ENCODE data around the gene RTP5. TPM values are rescaled to one million over a fixed set of nuclear protein-coding genes. Genes with fewer than 3 reads are reported as not detected.
"Not testable (repeated sequence)": the region's sequence is repeated elsewhere in the genome, so short reads cannot be mapped to it uniquely, and the experiment has no call there.

The RTP5 gene
- total RNA-seq, 1 experiment from 2014 or later: not detected

DNA sequence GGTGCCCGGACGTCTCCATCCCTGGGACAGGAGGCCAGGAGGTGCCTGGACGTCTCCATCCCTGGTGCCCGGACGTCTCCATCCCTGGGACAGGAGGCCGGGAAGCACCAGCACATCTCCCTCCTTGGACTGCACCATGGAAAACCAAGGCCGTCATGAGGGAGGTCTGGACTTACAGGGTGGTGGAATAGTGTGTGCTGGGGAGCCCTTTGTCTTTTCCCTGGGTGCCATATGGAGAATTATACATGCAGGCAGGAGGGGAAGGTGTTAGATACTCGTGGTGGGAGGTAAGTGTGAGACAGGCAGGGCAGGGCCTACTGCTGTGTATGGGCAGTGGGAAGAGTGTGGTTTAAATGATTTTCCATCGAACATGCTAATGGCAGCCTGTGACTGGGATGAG, 52.9 kb downstream of the RTP5 start:
- Histone ChIP-seq H3K9ac (ENCODE audit: extremely low read depth, insufficient read length, low read length) (no peak overlapping the region), H3K14ac (ENCODE audit: insufficient read depth, low read length) (no peak overlapping the region), H3K4me2 (ENCODE audit: insufficient read depth, insufficient read length, low read length) (no peak overlapping the region), H3K27me3 (ENCODE audit: insufficient read depth, low read length) (no peaks in the 10 kb centered on the region), H2BK12ac (ENCODE audit: insufficient read length, low read depth, low read length) (no peak overlapping the region), H3T11ph (ENCODE audit: low read length) (no peak overlapping the region), H4K5ac (ENCODE audit: insufficient read length, low read depth, low read length) (no peak overlapping the region), H4K91ac (ENCODE audit: insufficient read length, low read depth, low read length) (no peak overlapping the region), H3K18ac (ENCODE audit: insufficient read length, low read depth, low read length) (no peak overlapping the region), H2BK20ac (ENCODE audit: low read depth, low read length, poor library complexity, severe bottlenecking) (no peak overlapping the region), H2BK15ac (ENCODE audit: low read depth, low read length) (no peak overlapping the region), H3K9me3 (ENCODE audit: control insufficient read depth, low read depth, low read length) (no peaks in the 10 kb centered on the region), H2BK120ac (ENCODE audit: low read depth, low read length, poor library complexity, severe bottlenecking) (no peak overlapping the region), H3K79me1 (ENCODE audit: insufficient read depth, low read depth, low read length, poor library complexity, severe bottlenecking) (no peaks in the 10 kb centered on the region), H3K23ac (ENCODE audit: insufficient read length, low read depth, low read length) (no peak overlapping the region), H3K56ac (ENCODE audit: insufficient read length, low read depth, low read length) (no peak overlapping the region), H2BK5ac (ENCODE audit: insufficient read length, low read length) (no peak overlapping the region), H3K4ac (ENCODE audit: low read depth, low read length) (no peak overlapping the region), H2AK5ac (ENCODE audit: insufficient read length, low read length) (no peak overlapping the region), H3K23me2 (ENCODE audit: insufficient read length, low read depth, low read length, poor library complexity, severe bottlenecking) (no peaks in the 10 kb centered on the region), H4K20me1 (ENCODE audit: control insufficient read depth, insufficient read depth, insufficient read length) (no peaks in the 10 kb centered on the region), H2AFZ (ENCODE audit: low read length) (no peak overlapping the region), H3K79me2 (ENCODE audit: insufficient read depth, low read length) (no peaks in the 10 kb centered on the region), H3K4me1 (ENCODE audit: insufficient read depth, low read length) (no peaks in the 10 kb centered on the region), H4K8ac (replicated peaks; ENCODE audit: insufficient read length, low read depth, low read length) (no peak overlapping the region), H3K27ac (ENCODE audit: insufficient read length, low read depth, low read length) (no peak overlapping the region)
- TF ChIP-seq, protein P1, sequence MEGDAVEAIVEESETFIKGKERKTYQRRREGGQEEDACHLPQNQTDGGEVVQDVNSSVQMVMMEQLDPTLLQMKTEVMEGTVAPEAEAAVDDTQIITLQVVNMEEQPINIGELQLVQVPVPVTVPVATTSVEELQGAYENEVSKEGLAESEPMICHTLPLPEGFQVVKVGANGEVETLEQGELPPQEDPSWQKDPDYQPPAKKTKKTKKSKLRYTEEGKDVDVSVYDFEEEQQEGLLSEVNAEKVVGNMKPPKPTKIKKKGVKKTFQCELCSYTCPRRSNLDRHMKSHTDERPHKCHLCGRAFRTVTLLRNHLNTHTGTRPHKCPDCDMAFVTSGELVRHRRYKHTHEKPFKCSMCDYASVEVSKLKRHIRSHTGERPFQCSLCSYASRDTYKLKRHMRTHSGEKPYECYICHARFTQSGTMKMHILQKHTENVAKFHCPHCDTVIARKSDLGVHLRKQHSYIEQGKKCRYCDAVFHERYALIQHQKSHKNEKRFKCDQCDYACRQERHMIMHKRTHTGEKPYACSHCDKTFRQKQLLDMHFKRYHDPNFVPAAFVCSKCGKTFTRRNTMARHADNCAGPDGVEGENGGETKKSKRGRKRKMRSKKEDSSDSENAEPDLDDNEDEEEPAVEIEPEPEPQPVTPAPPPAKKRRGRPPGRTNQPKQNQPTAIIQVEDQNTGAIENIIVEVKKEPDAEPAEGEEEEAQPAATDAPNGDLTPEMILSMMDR (conservative IDR thresholded peaks at IDR 0.05): no peak
- no CpG with 5 or more reads among the region's 9 CpGs for WGBS (ENCODE audit: extremely low coverage, insufficient read length, low lambda C conversion rate)
- DNase-seq: no peak
- peaks cover 7 to 12% of the 10 kb centered on the region in 2 experiments; a peak in 3 of 4 replicates for H3K4me1 Mint-ChIP-seq
- H3K4me3 Mint-ChIP-seq: no peak overlapping the region
- no peaks in the 10 kb centered on the region for H3K36me3 Mint-ChIP-seq (ENCODE audit: insufficient read depth in 1 of 3, low read depth in 3 of 3)
- peaks cover 4% of the 10 kb centered on the region for H3K27me3 Mint-ChIP-seq (ENCODE audit: low read depth)
- peak overlapping the region in 1 of 3 experiments; percentile 63; a peak in 1 of 7 replicates for H3K27ac Mint-ChIP-seq
- peaks cover 0 to 2% of the 10 kb centered on the region in 2 experiments; a peak in 1 of 5 replicates for H3K9me3 Mint-ChIP-seq

DNA sequence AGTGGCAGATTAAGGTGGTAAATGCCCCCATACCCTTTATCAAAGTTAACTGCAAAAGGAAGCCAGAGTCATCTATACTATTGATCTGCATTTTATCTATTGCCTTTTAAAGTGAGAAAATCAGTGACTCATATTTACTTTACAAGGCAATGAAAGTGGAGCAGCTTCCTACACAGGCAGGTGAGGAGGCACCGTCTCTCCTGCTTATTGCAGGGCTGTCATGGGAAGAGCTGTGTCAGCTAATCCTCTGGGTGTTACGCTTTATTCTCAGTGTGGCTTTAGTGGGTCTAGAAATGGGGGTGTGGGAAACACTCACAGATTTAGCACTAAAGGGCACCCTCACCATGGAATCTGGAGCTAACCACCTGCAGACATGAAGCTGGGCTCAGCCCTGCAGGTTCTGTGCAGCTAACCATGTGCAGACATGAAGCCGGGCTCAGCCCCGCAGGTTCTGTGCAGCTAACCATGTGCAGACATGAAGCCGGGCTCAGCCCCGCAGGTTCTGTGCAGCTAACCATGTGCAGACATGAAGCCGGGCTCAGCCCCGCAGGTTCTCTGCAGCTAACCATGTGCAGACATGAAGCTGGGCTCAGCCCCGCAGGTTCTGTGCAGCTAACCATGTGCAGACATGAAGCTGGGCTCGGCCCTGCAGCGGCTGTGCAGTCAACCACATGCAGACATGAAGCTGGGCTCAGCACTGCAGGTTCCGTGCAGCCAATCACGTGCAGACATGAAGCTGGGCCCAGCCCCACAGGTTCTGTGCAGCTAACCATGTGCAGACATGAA, 53.5 kb downstream of the RTP5 start:
- H3K4me3 Mint-ChIP-seq; H3K23me2 ChIP-seq (ENCODE audit: insufficient read length, low read depth, low read length, poor library complexity, severe bottlenecking); H3K27ac ChIP-seq (ENCODE audit: insufficient read length, low read depth, low read length); H3K4me2 ChIP-seq (ENCODE audit: insufficient read depth, insufficient read length, low read length); H4K91ac ChIP-seq (ENCODE audit: insufficient read length, low read depth, low read length); H3K36me3 Mint-ChIP-seq (ENCODE audit: insufficient read depth in 1 of 3, low read depth in 3 of 3); H4K8ac ChIP-seq (replicated peaks; ENCODE audit: insufficient read length, low read depth, low read length); DNase-seq; H2BK12ac ChIP-seq (ENCODE audit: insufficient read length, low read depth, low read length); H3K18ac ChIP-seq (ENCODE audit: insufficient read length, low read depth, low read length); H3K14ac ChIP-seq (ENCODE audit: insufficient read depth, low read length); H3K79me2 ChIP-seq (ENCODE audit: insufficient read depth, low read length); H4K20me1 ChIP-seq (ENCODE audit: control insufficient read depth, insufficient read depth, insufficient read length); H2AK5ac ChIP-seq (ENCODE audit: insufficient read length, low read length); H3K56ac ChIP-seq (ENCODE audit: insufficient read length, low read depth, low read length); H2BK120ac ChIP-seq (ENCODE audit: low read depth, low read length, poor library complexity, severe bottlenecking); H3K27ac Mint-ChIP-seq; H3K27me3 ChIP-seq (ENCODE audit: insufficient read depth, low read length); H2BK5ac ChIP-seq (ENCODE audit: insufficient read length, low read length); H3K9me3 Mint-ChIP-seq; H4K5ac ChIP-seq (ENCODE audit: insufficient read length, low read depth, low read length); H2BK15ac ChIP-seq (ENCODE audit: low read depth, low read length); H2BK20ac ChIP-seq (ENCODE audit: low read depth, low read length, poor library complexity, severe bottlenecking); H3K4ac ChIP-seq (ENCODE audit: low read depth, low read length); H3T11ph ChIP-seq (ENCODE audit: low read length); H3K9ac ChIP-seq (ENCODE audit: extremely low read depth, insufficient read length, low read length); H3K23ac ChIP-seq (ENCODE audit: insufficient read length, low read depth, low read length); H3K4me1 ChIP-seq (ENCODE audit: insufficient read depth, low read length); H2AFZ ChIP-seq (ENCODE audit: low read length); H3K79me1 ChIP-seq (ENCODE audit: insufficient read depth, low read depth, low read length, poor library complexity, severe bottlenecking); H3K9me3 ChIP-seq (ENCODE audit: control insufficient read depth, low read depth, low read length); H3K27me3 Mint-ChIP-seq (ENCODE audit: low read depth): not testable (repeated sequence)
- H3K4me1 Mint-ChIP-seq: peaks cover 7 to 12% of the 10 kb centered on the region in 2 experiments; a peak in 3 of 4 replicates
- no CpG with 5 or more reads among the region's 13 CpGs for WGBS (ENCODE audit: extremely low coverage, insufficient read length, low lambda C conversion rate)

Measured in H9 (cell line).